Ovary (tissue), 3 donors: ENCODE measurements around the gene NEURL2.

ENCODE experiments used
- CTCF ChIP-seq, 3 donors: fragments of 450-650 bp in 2 of 3; fragments of 200-600 bp in 1 of 3; IDR thresholded peaks; one replicate each; pipeline versions ENCODE4 v1.5.1 to v1.8.0; 2016 to 2022; ENCODE audit warnings: antibody characterized with exemption in 3 of 3, mild to moderate bottlenecking in 1 of 3
- EP300 ChIP-seq: sonication (generic); formaldehyde crosslinking; IDR thresholded peaks from one replicate; pipeline ENCODE4 v1.6.1; 2017; ENCODE audit warnings: antibody characterized with exemption
- donor health status: DM: no; HTN: no; CAD: no.

GRCh38 chr20:45892828-45893500, 2.0 kb upstream of the NEURL2 start:
- TF ChIP-seq CTCF (IDR thresholded peaks at IDR 0.05) (no peak), EP300 (no peak)
